Common myeloid progenitor, CD34-positive (primary cell): ENCODE results near the gene INCENP.

Experiments
- CTCF ChIA-PET: fragments of 350-600 bp; sonication (Branson Sonifier 250); formaldehyde crosslinking; loops from one replicate; lab custom pipeline; 2021; ENCODE audit warnings: antibody characterized with exemption; lab: Charles Lee
- POLR2A ChIA-PET: fragments of 350-600 bp; sonication (Branson Sonifier 250); formaldehyde crosslinking; loops from one replicate; lab custom pipeline; 2021; ENCODE audit warnings: antibody characterized with exemption; lab: Charles Lee
- DNase-seq, 3 donors: peaks; one replicate each; pipeline versions ENCODE4 v3.0.0 to v3.0.0-alpha.2; 2013
- H3K27ac ChIP-seq, 2 experiments: 1 replicate in 1 of 2; 2 replicates in 1 of 2; pipeline ENCODE4 v1.7.0; 2013; ENCODE audit warnings: inconsistent platforms in 2 of 2, low read length in 2 of 2, mild to moderate bottlenecking in 2 of 2, low read depth in 1 of 2, moderate library complexity in 1 of 2; ENCODE audit not compliant: severe bottlenecking in 2 of 2, insufficient read depth in 1 of 2, poor library complexity in 1 of 2
- H3K27me3 ChIP-seq, 5 experiments: replicated peaks in 2 of 5; 1 replicate in 3 of 5; 2 replicates in 2 of 5; pipeline versions ENCODE4 v1.6.1 to v1.7.0; 2013; ENCODE audit warnings: low read length in 4 of 5, mild to moderate bottlenecking in 2 of 5, moderate library complexity in 2 of 5, inconsistent platforms in 1 of 5; ENCODE audit not compliant: insufficient read depth in 5 of 5, control insufficient read depth in 4 of 5
- H3K36me3 ChIP-seq, 4 experiments: 1 replicate in 2 of 4; 2 replicates in 2 of 4; pipeline versions ENCODE4 v1.6.1 to v1.7.0; 2013; ENCODE audit warnings: low read length in 3 of 4, control low read depth in 1 of 4, mild to moderate bottlenecking in 1 of 4; ENCODE audit not compliant: control insufficient read depth in 4 of 4, insufficient read depth in 4 of 4
- H3K4me1 ChIP-seq, 4 experiments: 1 replicate in 3 of 4; 2 replicates in 1 of 4; pipeline versions ENCODE4 v1.6.1 to v1.7.1; 2013; ENCODE audit warnings: low read length in 3 of 4, mild to moderate bottlenecking in 3 of 4, control low read depth in 1 of 4, inconsistent platforms in 1 of 4, moderate library complexity in 1 of 4; ENCODE audit not compliant: control insufficient read depth in 4 of 4, insufficient read depth in 4 of 4; ENCODE audit errors: control extremely low read depth in 1 of 4
- H3K4me3 ChIP-seq, 7 experiments: 1 replicate in 4 of 7; 2 replicates in 3 of 7; pipeline versions ENCODE4 v1.5.1 to v1.7.0; 2013; ENCODE audit warnings: mild to moderate bottlenecking in 7 of 7, low read length in 6 of 7, moderate library complexity in 6 of 7, inconsistent platforms in 2 of 7, low read depth in 2 of 7, control low read depth in 1 of 7; ENCODE audit not compliant: insufficient read depth in 4 of 7, control insufficient read depth in 1 of 7; ENCODE audit errors: extremely low read depth in 1 of 7
- H3K9me3 ChIP-seq, 5 experiments: 1 replicate in 4 of 5; 2 replicates in 1 of 5; pipeline versions ENCODE4 v1.6.1 to v1.7.1; 2013; ENCODE audit warnings: low read length in 4 of 5, mild to moderate bottlenecking in 2 of 5, inconsistent platforms in 1 of 5, low read depth in 1 of 5, moderate library complexity in 1 of 5; ENCODE audit not compliant: control insufficient read depth in 4 of 5, insufficient read depth in 2 of 5; ENCODE audit errors: control extremely low read depth in 1 of 5
- WGBS: methylation state at CpG from one replicate; pipeline ENCODE4 v1.1.5; 2013; ENCODE audit not compliant: insufficient coverage; 5-methylcytosine and 5-hydroxymethylcytosine counted together

The INCENP gene

DNA sequence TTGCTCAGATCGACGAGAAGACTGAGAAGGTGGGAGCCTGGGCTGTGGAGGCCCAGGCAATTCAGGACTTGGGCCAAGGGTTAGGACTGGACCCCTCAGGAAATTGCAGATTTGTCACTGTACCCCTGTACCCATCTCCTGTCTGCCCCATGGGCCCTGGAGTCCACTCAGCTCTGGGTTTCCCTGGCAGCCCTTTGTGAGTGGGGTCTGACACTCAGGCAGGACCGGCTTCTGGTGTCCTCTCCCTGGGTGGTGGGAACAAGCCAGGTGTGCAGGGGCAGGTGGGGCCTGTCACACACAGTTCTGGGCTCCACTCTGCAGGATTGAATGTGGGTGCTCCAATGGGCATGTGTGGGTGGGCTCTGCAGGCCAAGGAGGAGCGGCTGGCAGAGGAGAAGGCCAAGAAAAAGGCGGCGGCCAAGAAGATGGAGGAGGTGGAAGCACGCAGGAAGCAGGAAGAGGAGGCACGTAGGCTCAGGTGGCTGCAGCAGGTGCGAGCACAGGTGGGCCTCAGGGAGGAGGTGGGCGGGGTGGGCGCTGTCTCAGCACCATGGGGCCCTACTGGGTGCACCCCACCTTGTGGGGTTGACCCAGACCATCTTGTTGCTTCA is 21.6 kb downstream of the INCENP start:
- Histone ChIP-seq H3K4me1 (no peaks in the 10 kb centered on the region), H3K4me3 (no peak overlapping the region), H3K36me3 (peaks cover 17 to 97% (median 70%) of the 10 kb centered on the region in 4 experiments), H3K9me3 (no peaks in the 10 kb centered on the region), H3K27me3 (no peaks in the 10 kb centered on the region), H3K27ac (no peak overlapping the region)
- ChIA-PET POLR2A (no interaction called here), CTCF (no interaction called here)
- WGBS = 99% methylated on average over 11 of the region's 11 CpGs
- no peak for DNase-seq

DNA sequence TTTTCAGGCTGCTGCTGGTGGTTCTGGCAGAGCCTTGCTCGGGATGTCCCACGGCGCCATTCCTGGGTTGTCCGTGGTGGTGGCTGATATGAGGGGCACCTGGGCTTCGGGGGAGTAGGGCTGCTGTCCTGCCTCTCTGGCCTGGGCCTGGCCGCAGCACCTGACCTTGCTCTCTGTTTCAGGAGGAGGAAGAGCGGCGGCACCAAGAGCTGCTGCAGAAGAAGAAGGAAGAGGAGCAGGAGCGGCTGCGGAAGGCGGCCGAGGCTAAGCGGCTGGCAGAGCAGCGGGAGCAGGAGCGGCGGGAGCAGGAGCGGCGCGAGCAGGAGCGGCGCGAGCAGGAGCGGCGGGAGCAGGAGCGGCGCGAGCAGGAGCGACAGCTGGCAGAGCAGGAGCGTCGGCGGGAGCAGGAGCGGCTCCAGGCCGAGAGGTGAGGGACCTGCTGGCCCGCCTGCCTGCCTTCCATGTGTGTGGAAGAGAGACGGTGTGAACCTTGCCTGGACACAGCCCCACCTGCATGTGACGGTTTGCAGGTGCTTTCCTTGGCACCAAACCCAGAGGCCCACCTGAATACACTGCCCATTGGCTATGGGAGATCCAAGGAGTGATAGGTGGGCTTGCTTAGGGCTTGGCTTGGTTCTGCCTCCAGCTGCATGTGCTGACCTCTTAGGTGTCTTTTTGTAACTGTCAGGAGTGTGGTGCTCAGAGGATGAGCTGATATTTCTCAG is 22.8 kb downstream of the INCENP start:
- ChIA-PET POLR2A (no interaction called here), CTCF (interaction anchor here (1.2 kb wide), 1 partner anchor 14 kb away, joined by 3 read pairs; no protein-coding TSS in a partner anchor)
- no peak for DNase-seq
- no peak overlapping the region for H3K27ac ChIP-seq
- no peaks in the 10 kb centered on the region for H3K4me1 ChIP-seq
- H3K27me3 ChIP-seq = no peaks in the 10 kb centered on the region
- no peak overlapping the region for H3K4me3 ChIP-seq
- peaks cover 14 to 97% (median 72%) of the 10 kb centered on the region in 4 experiments for H3K36me3 ChIP-seq
- 98% methylated on average over 30 of the region's 36 CpGs for WGBS
- H3K9me3 ChIP-seq = no peaks in the 10 kb centered on the region

DNA sequence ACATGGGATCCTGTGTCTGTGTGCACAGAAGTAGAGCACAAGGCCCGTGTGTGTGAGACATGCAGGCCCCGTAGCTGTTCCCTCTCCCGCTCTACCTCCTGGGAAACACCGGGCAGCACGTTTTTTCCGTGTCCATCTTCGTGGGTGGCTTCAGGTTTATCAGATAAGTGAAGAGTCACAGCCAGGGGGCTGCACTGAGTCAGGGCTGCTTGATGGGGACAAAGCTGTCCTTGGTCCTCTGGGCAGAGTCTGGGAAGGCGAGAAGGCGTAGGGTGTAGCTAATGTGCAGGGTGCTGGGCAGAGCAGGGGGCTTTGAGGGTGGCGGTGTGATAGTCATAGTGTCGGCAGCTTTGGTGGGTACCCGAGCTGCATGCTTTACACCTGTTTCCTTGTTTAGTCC is 23.7 kb downstream of the INCENP start:
- Histone ChIP-seq H3K27ac (no peak overlapping the region), H3K27me3 (no peaks in the 10 kb centered on the region), H3K9me3 (no peaks in the 10 kb centered on the region), H3K4me3 (no peak overlapping the region), H3K36me3 (peaks cover 15 to 96% (median 69%) of the 10 kb centered on the region in 4 experiments), H3K4me1 (no peaks in the 10 kb centered on the region)
- WGBS = 97% methylated on average over 11 of the region's 12 CpGs
- POLR2A ChIA-PET = no interaction called here
- CTCF ChIA-PET = interaction anchor here (1.2 kb wide), 1 partner anchor 15 kb away, joined by 3 read pairs; no protein-coding TSS in a partner anchor
- no peak for DNase-seq

DNA sequence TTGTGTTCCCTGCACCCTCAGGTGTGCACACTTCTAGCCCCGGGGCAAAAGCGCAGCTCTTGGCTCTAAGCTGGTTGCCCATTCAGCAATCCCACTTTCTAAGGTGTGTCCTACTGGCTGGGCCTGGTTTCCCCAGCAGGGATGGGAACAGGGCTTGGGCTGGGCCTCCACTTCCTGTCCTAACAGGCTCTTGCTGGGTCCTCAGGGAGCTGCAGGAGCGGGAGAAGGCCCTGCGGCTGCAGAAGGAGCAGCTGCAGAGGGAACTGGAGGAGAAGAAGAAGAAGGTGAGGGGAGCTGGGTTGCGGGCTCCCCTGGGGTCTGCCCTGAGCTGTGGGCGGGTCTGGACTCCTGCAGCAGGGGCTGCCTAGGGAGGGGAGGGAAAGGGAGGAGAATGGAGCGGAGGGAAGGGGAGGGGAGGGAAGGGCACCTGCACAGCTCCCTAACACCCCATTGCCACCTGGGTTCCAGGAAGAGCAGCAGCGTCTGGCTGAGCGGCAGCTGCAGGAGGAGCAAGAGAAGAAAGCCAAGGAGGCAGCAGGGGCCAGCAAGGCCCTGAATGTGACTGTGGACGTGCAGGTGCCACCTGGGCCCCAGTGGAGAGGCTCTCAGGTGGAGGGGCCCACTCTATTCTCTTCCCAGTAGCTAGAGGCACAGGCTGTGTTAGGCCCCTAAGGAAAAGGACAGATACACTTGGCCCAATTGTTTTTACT is 24.6 kb downstream of the INCENP start:
- no peak overlapping the region for H3K27ac ChIP-seq
- H3K4me1 ChIP-seq = no peaks in the 10 kb centered on the region
- no peaks in the 10 kb centered on the region for H3K27me3 ChIP-seq
- WGBS = 97% methylated on average over 6 of the region's 10 CpGs
- ChIA-PET CTCF (interaction anchor here (0.6 kb wide), 1 partner anchor 407 kb away, joined by 4 read pairs; no protein-coding TSS in a partner anchor), POLR2A (no interaction called here)
- no peaks in the 10 kb centered on the region for H3K9me3 ChIP-seq
- DNase-seq = no peak
- no peak overlapping the region for H3K4me3 ChIP-seq
- peaks cover 16 to 92% (median 65%) of the 10 kb centered on the region in 4 experiments for H3K36me3 ChIP-seq

DNA sequence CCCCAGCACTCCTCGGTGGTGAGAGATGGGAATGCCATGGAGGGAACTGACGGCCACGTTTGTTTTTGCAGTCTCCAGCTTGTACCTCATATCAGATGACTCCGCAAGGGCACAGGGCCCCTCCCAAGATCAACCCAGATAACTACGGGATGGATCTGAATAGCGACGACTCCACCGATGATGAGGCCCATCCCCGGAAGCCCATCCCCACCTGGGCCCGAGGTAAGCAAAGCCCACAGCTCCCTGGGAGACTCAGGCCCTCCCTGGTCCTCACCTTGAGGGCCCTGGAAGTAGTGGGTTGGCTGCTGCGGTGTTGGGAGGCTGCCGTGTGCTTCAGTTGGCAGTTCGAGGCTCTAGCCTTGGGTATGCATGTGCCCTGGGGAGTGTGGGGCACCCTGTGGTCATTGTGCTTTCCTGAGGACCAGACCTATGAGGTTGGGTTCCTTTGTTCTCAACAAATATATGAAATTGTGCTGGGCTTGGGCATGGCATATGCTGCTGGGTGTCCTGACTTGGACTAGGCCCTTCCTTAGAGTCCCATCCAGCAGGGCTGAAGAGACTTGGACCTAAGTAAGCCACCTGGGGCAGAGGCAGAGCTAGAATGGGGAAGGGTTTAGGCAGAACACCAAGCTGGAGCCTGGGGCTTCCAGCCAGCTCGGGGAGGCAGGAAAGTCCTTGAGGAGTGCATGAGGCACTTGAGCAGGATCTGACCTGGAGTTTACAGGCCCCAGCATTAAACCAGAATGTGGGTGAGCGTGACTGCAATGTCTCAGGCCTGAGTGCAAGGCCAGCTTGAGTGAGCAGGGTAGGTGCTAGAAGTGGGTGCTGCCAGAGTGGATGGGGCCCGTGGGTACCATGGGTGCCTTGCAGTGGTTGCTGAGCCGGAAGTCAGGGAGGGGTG is 26.4 kb downstream of the INCENP start:
- DNase-seq = no peak
- CTCF ChIA-PET = interaction anchor here (1.3 to 1.9 kb wide), 2 partner anchors 20 to 23 kb away, joined by 3 to 6 read pairs; no protein-coding TSS in a partner anchor
- POLR2A ChIA-PET = no interaction called here

DNA sequence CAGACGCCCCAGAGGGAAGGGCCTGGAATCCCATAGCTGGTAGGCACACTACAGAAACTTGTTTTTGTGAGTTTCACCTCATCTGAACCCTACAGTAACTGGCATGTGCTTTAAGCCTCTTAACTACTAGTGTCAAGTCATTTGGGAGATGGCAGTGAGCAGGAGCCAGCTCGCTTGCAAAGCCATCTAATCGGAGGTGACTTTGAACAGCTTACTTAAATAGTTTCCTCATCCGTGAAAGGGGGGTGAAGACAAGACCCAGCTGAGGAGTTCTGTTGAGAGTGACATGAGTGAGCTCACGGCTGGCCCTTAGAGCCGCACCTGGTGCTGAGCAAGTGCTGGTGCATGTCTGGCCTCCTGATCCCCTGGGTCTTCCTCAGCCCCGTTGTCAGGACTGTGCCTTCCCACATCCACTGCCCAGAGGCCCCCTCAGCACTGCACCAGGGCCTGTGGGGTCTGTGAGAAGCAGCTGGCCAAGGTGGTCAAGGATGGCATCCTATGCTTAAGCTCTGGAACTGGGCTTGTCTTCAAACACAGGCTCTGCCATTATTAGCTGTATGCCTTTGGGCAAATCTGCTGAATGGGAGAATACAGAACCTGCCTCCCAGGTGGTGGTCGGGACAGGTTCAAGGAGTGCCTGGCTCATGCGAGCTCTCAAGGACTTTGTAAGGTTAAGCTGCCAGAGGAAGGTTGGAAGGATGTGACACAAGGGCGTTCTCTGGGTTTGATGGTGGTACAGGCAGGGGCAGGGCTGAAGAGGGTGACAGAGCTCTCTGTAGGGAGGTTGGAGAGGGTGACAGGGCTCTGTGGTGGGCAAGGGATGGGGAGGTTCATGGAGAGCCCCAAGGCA is 27.3 kb downstream of the INCENP start:
- WGBS = 100% methylated on average over 8 of the region's 10 CpGs
- no peak for DNase-seq
- H3K27ac ChIP-seq = no peak overlapping the region
- H3K36me3 ChIP-seq = peaks cover 14 to 69% (median 47%) of the 10 kb centered on the region in 4 experiments
- CTCF ChIA-PET = interaction anchor here (1.3 to 1.9 kb wide), 2 partner anchors 19 to 24 kb away, joined by 3 to 6 read pairs; no protein-coding TSS in a partner anchor
- POLR2A ChIA-PET = no interaction called here
- no peaks in the 10 kb centered on the region for H3K9me3 ChIP-seq
- H3K27me3 ChIP-seq = no peaks in the 10 kb centered on the region
- H3K4me3 ChIP-seq = no peak overlapping the region
- H3K4me1 ChIP-seq = no peaks in the 10 kb centered on the region

More for the DNA sequence above, 26.4 kb downstream of the INCENP start:
- H3K36me3 ChIP-seq = peaks cover 16 to 78% (median 55%) of the 10 kb centered on the region in 4 experiments
- WGBS = 94% methylated on average over 13 of the region's 17 CpGs
- no peak overlapping the region for H3K27ac ChIP-seq
- H3K27me3 ChIP-seq = no peaks in the 10 kb centered on the region
- no peaks in the 10 kb centered on the region for H3K4me1 ChIP-seq
- no peak overlapping the region for H3K4me3 ChIP-seq
- no peaks in the 10 kb centered on the region for H3K9me3 ChIP-seq
